ENCODE data around the gene MOGAT2. TPM values are rescaled to one million over a fixed set of nuclear protein-coding genes. Genes with fewer than 3 reads are reported as not detected.
"Not testable (repeated sequence)": the region's sequence is repeated elsewhere in the genome, so short reads cannot be mapped to it uniquely, and the experiment has no call there.

Gene MOGAT2
- total RNA-seq, 1 donor from 2014 or later: not detected

- intact Hi-C loops (cut with micrococcal nuclease): not testable (repeated sequence)
These were observed 31.2 kb downstream of the MOGAT2 start for GRCh38 chr11:75748729-75749273.

GRCh38 chr11:75754933-75755332, 37.3 kb downstream of the MOGAT2 start:
- intact Hi-C loops (cut with micrococcal nuclease): not testable (repeated sequence)

GRCh38 chr11:75757651-75758050, 40.0 kb downstream of the MOGAT2 start:
- intact Hi-C loops (cut with micrococcal nuclease): no loop called here

DNA sequence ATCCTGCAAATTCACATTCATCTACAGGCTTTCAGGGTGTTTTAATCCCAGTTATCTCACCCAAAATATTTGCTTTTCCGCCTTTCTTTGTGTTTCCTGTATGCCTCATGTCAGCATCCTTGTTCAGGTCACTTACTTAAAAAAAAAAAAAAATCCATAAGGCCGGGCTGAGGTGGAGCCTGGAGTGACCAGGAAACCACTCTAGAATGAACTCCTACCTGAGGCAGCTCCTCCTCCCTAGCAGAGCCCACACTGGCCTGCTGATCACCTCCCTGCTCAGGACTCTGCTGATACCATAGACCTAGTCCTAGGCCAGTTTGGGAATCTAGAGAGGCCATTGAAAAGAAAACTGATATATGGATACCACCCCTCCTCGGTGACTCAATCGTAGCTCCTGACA, 42.2 kb downstream of the MOGAT2 start:
- intact Hi-C loops (cut with micrococcal nuclease): no loop called here

DNA sequence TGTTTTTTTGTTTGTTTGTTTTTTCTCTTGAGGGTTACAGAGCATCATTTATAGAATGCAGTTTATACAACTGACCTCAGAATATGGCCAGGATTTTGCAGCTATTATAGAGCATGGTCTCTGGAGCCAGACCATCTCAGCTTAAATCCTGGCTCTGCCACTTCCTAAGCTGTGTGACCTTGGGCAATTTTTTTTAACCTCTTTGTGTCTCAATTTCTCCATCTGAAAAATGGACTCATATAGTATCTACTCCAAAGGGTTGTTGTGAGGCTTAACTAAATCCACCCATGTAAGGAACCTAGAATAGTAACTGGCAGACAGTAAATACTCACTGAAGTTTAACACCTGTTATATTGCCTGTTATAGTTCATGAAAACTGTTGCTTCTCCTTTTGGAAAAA, 42.6 kb downstream of the MOGAT2 start:
- intact Hi-C loops (cut with micrococcal nuclease): no loop called here

- intact Hi-C loops (cut with micrococcal nuclease): no loop called here
These were observed 43.3 kb downstream of the MOGAT2 start for GRCh38 chr11:75760710-75761493.

DNA sequence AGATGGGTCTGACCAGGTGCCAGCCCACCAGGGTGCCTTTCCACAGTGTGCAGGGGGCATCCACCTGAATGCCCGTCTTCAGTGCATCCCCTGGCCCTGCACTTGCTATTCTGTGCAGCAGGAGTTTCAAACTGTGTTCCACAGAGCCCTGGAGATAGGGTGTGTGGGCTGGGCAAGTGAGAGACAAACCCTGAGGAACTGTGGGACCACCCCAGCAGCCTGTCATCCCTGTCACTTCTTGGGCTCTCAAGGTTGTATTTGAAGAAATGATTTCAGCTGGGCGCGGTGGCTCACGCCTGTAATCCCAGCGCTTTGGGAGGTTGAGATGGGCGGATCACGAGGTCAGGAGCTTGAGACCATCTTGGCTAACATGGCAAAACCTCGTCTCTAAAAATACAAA, 44.5 kb downstream of the MOGAT2 start:
- intact Hi-C loops (cut with micrococcal nuclease): no loop called here

DNA sequence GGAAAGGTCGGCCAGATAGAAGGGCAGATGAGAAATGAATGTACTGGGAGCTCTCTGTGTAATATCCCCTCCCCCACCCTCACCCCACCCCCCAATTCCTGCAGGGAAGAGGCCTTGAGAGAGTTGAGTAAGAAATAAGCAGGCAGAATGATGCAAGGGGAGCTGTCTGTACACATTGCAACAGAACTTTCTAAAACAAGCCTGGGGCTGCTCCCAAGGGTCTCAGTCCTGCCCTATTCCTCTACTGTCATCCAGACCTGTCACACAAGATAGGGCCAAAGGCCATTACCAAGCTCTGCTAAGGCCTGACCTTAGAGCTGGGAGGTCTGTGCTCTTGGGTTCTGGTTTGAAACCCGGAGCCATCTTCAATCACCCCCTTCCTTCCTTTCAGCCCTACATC, 45.2 kb downstream of the MOGAT2 start:
- intact Hi-C loops (cut with micrococcal nuclease): no loop called here

DNA sequence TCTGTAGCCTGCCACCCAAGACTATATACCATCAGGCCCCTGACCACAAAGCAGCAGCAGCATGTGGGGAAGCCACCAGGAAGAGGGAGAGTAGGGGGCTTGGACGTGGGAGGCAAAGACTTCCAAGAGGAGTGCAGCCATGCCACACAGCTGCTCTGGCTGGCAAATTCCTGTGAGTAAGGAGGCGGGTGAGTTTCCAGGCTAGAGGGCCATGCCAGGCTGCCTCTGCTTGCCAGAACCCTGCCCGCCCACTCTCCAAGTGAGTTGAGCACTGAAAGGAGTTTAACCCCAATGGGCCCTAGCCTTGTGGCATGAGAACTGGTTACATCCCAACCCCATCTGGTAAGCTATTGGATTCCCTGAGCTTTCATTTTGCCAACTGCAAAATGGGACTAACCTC, 46.2 kb downstream of the MOGAT2 start:
- intact Hi-C loops (cut with micrococcal nuclease): no loop called here

- intact Hi-C loops (cut with micrococcal nuclease): loop anchor here (5.0 kb wide), 2 partner anchors 37 to 43 kb away; no protein-coding TSS in a partner anchor
These were observed 47.5 kb downstream of the MOGAT2 start for GRCh38 chr11:75765116-75765515.

- intact Hi-C loops (cut with micrococcal nuclease): loop anchor here (5.0 kb wide), 2 partner anchors 36 to 44 kb away; no protein-coding TSS in a partner anchor
These were observed 49.0 kb downstream of the MOGAT2 start for GRCh38 chr11:75766443-75767227.

DNA sequence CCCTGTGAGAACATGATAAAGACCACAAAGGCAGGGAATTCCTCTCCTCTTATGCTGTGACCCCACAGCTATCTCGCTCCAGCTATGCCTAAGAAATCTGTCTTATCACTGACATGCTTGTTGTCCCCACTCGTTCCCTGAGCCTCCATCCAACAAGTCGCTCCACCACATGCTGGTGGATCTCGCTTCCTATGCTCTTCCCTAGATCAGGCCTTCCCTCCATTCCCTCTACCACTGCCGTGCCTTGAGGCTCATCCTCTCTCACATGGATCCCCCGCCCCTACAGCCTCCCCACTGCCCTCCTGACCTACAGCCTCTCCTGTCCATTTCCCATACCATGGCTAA, 49.6 kb downstream of the MOGAT2 start:
- intact Hi-C loops (cut with micrococcal nuclease): loop anchor here (5.0 kb wide), 2 partner anchors 35 to 45 kb away; no protein-coding TSS in a partner anchor

DNA sequence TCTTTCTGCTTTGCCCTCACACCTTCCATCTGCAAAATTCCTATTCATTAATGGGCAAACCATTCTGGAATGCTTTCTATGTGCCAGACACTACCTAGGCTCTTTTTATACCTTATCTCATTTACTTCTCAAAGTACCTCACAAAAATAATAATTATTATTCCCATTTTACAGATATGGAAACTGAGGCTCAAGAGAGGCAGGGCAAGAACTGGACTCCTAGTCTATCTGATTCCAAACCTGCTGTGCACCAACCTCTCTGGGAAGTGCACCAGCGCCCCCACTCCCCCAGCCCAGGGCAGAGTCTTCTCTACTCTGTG, 50.1 kb downstream of the MOGAT2 start:
- intact Hi-C loops (cut with micrococcal nuclease): loop anchor here (1.0 to 5.0 kb wide), 3 partner anchors 35 to 47 kb away; no protein-coding TSS in a partner anchor

DNA sequence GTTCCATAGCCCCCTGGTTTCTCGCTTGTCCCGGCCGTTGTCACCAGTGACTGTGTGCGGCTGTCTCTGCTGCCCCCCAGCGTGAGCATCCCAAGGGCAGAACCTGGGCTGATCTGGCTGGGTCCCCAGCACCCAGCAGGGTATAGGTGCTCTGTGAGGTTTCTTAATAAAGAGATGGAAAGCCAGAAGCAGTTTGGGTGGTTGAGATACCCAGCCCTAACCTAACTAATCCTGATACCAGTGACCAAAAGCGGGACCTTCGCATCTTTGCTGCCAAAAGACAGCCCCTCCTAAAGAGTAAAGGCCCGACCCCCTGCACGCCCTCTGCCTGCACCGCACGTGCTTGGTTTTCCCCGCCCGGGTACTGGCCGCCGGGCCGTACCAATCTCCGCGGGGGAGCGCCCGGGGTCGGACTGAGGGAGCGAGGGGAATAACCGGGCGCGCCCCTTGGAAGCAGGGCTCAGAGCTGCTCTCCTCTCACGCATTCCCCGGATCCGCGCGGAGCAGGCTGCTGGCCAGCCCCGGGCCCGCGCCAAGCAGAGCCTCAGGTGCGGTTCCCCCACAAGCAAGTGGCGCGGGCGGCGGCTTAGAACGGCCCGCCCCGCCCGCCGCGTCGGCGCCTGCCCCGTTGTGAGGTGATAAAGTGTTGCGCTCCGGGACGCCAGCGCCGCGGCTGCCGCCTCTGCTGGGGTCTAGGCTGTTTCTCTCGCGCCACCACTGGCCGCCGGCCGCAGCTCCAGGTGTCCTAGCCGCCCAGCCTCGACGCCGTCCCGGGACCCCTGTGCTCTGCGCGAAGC, 50.7 kb downstream of the MOGAT2 start, which contains the start of gene DGAT2:
DGAT2 (plus strand) TSS at position 667 of the 797 bp plus-strand sequence. CDS start 214 bp downstream, outside the sequence.
- intact Hi-C loops (cut with micrococcal nuclease): loop anchor here (1.0 to 5.0 kb wide), 3 partner anchors 34 to 46 kb away; no protein-coding TSS in a partner anchor

GRCh38 chr11:75768909-75769771, 51.5 kb downstream of the MOGAT2 start:
- intact Hi-C loops (cut with micrococcal nuclease): loop anchor here (1.0 to 5.0 kb wide), 3 partner anchors 33 to 47 kb away; no protein-coding TSS in a partner anchor

GRCh38 chr11:75770102-75770501, 52.5 kb downstream of the MOGAT2 start:
- intact Hi-C loops (cut with micrococcal nuclease): no loop called here

GRCh38 chr11:75771646-75772410, 54.2 kb downstream of the MOGAT2 start:
- intact Hi-C loops (cut with micrococcal nuclease): no loop called here

- intact Hi-C loops (cut with micrococcal nuclease): no loop called here
These were observed 56.1 kb downstream of the MOGAT2 start for GRCh38 chr11:75773595-75774353.

- intact Hi-C loops (cut with micrococcal nuclease): no loop called here
These were observed 57.4 kb downstream of the MOGAT2 start for GRCh38 chr11:75775056-75775455.
